Endothelial cell (in vitro differentiated cells): Measurements from ENCODE around the gene PTPRD. TPM values are rescaled to one million over a fixed set of nuclear protein-coding genes. Genes with fewer than 3 reads are reported as not detected.

Experiments
- DNase-seq: peaks from one replicate; pipeline ENCODE4 v3.0.0; 2021; ENCODE audit warnings: low spot score
- H3K27ac Mint-ChIP-seq: one replicate; pipeline ENCODE4 v1.8.0; 2021; ENCODE audit warnings: mixed read lengths, inconsistent platforms; ENCODE audit not compliant: unreplicated experiment
- H3K27me3 Mint-ChIP-seq: one replicate; pipeline ENCODE4 v1.8.0; 2021; ENCODE audit warnings: mild to moderate bottlenecking, moderate library complexity, mixed read lengths, inconsistent platforms; ENCODE audit not compliant: unreplicated experiment
- H3K36me3 Mint-ChIP-seq: one replicate; pipeline ENCODE4 v1.8.0; 2021; ENCODE audit warnings: mild to moderate bottlenecking, low read depth, mixed read lengths, inconsistent platforms; ENCODE audit not compliant: unreplicated experiment
- H3K4me1 Mint-ChIP-seq: one replicate; pipeline ENCODE4 v1.8.0; 2021; ENCODE audit warnings: mild to moderate bottlenecking, mixed read lengths, inconsistent platforms; ENCODE audit not compliant: unreplicated experiment
- H3K4me3 Mint-ChIP-seq: one replicate; pipeline ENCODE4 v1.8.0; 2021; ENCODE audit warnings: mild to moderate bottlenecking, mixed read lengths, inconsistent platforms; ENCODE audit not compliant: unreplicated experiment
- H3K9me3 Mint-ChIP-seq: one replicate; pipeline ENCODE4 v1.8.0; 2021; ENCODE audit warnings: mixed read lengths, inconsistent platforms; ENCODE audit not compliant: unreplicated experiment
- total RNA-seq: library from RNA; stranded (reverse); fragmentation: NEBNext Ultra II Directional; extraction: Animal tissue kit (Norgen Biotek cat#: 25700); gene quantifications from one replicate; pipeline ENCODE4 v1.2.1, GENCODE V29; 2021; ENCODE audit not compliant: unreplicated experiment
- TF ChIP-seq, protein P1 (sequence below): fragments of 200-600 bp; sonication (generic); IDR thresholded peaks from one replicate; pipeline ENCODE4 v1.5.0; 2021; ENCODE audit warnings: antibody characterized with exemption; ENCODE audit not compliant: unreplicated experiment

PTPRD gene
- total RNA-seq, 1 donor from 2014 or later = 47.8 TPM

DNA sequence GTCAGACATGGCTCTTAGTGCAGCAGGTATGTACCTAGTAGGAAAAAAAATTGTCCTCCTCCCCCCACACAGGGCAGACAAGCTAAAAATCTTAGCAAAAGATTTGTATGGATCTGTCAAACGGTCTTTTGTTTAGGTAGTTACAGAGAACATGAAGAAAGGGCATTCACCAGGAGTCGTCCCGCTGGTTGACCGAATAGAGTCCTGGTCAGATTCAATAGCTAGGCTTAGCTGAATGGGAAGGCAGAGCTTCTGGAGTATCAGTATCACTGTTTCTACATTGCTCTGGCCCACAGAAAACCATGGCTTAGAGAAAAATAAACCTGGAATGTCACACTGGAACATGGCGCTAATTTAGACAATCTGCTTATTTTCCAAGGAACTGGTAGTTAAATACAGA, 642.3 kb downstream of the PTPRD start:
- H3K36me3 Mint-ChIP-seq = no peaks in the 10 kb centered on the region

DNA sequence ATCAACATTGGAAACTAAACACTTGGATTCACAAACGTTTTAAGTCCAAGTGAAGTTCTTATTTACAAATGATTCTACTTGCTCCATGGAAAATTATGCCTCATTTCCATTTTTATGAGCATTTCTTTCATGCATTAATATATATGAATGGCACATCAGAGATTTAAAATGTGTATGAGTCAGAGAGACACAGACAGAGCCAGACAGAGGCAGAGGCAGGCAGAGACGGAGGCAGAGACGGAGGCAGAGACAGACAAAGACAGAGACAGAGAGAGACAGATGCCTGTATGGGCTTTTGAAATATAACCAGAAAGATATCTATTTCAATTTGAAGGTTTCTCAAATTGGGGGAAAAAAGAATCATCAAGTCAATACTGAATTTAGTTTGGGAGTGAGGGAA, 649.0 kb downstream of the PTPRD start:
- Mint-ChIP-seq H3K27me3 (peaks cover 3% of the 10 kb centered on the region), H3K4me3 (no peak overlapping the region), H3K27ac (no peak overlapping the region), H3K4me1 (no peaks in the 10 kb centered on the region), H3K9me3 (no peaks in the 10 kb centered on the region), H3K36me3 (no peaks in the 10 kb centered on the region)
- no peak for DNase-seq
- TF ChIP-seq, protein P1, sequence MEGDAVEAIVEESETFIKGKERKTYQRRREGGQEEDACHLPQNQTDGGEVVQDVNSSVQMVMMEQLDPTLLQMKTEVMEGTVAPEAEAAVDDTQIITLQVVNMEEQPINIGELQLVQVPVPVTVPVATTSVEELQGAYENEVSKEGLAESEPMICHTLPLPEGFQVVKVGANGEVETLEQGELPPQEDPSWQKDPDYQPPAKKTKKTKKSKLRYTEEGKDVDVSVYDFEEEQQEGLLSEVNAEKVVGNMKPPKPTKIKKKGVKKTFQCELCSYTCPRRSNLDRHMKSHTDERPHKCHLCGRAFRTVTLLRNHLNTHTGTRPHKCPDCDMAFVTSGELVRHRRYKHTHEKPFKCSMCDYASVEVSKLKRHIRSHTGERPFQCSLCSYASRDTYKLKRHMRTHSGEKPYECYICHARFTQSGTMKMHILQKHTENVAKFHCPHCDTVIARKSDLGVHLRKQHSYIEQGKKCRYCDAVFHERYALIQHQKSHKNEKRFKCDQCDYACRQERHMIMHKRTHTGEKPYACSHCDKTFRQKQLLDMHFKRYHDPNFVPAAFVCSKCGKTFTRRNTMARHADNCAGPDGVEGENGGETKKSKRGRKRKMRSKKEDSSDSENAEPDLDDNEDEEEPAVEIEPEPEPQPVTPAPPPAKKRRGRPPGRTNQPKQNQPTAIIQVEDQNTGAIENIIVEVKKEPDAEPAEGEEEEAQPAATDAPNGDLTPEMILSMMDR = no peak

More for the DNA sequence above, 642.3 kb downstream of the PTPRD start:
- DNase-seq = no peak
- no peak overlapping the region for H3K27ac Mint-ChIP-seq
- TF ChIP-seq, protein P1 = no peak
- no peak overlapping the region for H3K4me3 Mint-ChIP-seq
- H3K9me3 Mint-ChIP-seq = no peaks in the 10 kb centered on the region
- H3K27me3 Mint-ChIP-seq = no peaks in the 10 kb centered on the region
- no peaks in the 10 kb centered on the region for H3K4me1 Mint-ChIP-seq

DNA sequence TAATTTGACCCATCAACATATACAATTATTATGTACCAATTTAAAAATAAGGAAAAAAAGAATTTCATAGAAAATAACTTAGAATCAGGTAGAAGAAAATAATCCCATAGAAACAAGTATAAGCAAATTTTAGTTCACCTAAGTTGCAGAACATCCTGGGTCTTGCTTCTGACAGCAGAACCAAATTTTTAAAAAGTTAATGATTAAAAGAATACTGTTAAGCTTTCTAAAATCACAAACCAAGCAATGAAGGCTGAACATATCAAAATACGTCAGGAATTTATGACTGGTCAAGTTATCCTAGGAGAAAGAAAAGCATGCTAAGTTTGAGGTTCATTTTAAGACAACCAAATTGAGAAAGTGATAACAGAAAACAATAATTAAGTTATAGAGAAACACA, 650.9 kb downstream of the PTPRD start:
- Mint-ChIP-seq H3K9me3 (no peaks in the 10 kb centered on the region), H3K27ac (no peak overlapping the region), H3K36me3 (no peaks in the 10 kb centered on the region), H3K4me3 (no peak overlapping the region), H3K27me3 (peaks cover 3% of the 10 kb centered on the region), H3K4me1 (no peaks in the 10 kb centered on the region)
- no peak for DNase-seq
- TF ChIP-seq, protein P1 = no peak

DNA sequence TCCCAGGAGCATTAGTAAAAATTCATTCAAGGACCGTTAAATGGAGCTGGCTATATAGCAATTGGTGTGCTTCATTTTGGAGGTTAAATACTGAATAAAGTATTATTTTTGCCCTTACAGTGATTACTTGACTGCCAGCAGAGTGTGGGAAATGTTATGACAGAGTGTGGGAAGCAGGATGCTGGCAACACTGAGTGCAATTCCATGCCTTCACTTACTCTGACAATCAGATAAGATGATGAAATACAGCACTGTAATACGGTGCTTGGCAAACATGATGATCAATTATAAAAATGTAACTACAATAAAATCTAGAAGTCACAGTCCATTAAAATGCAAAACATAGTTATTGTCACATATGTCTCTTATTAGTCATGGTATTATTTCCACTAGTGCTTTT, 651.3 kb downstream of the PTPRD start:
- H3K27ac Mint-ChIP-seq = peak overlapping the region; percentile 1
- no peak overlapping the region for H3K4me3 Mint-ChIP-seq
- H3K36me3 Mint-ChIP-seq = no peaks in the 10 kb centered on the region
- no peak for DNase-seq
- TF ChIP-seq, protein P1 = no peak
- H3K9me3 Mint-ChIP-seq = no peaks in the 10 kb centered on the region
- no peaks in the 10 kb centered on the region for H3K4me1 Mint-ChIP-seq
- H3K27me3 Mint-ChIP-seq = peaks cover 3% of the 10 kb centered on the region

DNA sequence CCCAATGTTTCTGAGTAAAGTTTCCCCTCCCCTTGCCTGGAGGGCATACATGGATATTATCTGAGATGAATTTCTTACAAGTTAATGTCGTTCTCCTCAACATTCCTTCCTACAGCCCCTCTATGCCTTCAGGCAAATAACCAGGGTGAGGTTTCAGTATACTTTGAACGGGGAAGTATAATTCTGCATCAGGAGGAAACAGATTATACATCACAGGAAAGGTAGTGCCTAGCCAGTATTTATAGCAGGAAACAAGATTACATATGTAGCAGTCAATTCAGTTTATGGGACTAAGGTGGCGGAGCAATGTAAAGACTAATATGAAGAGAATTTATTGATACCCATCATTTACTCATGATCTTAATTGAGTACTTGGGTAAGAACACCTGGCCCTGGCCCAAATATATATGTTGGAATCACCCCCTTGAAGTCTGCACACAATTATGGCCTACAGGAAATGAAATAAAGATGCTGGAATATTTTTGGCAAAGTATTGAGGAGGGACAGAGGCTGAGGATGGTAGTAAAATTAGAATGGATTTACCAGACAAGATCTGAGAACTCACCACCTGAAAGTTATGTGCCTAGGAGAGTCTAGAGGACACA, 661.1 kb downstream of the PTPRD start:
- no peak overlapping the region for H3K4me3 Mint-ChIP-seq
- TF ChIP-seq, protein P1 = no peak
- H3K4me1 Mint-ChIP-seq = peaks cover 3% of the 10 kb centered on the region
- no peaks in the 10 kb centered on the region for H3K27me3 Mint-ChIP-seq
- no peak for DNase-seq
- no peaks in the 10 kb centered on the region for H3K9me3 Mint-ChIP-seq
- H3K27ac Mint-ChIP-seq = no peak overlapping the region
- no peaks in the 10 kb centered on the region for H3K36me3 Mint-ChIP-seq
